Calu3 (cell line): Measurements from ENCODE around the gene HEBP2. TPM values are rescaled to one million over a fixed set of nuclear protein-coding genes. Genes with fewer than 3 reads are reported as not detected.

Experiments
- BruUV-seq: library from RNA; stranded (reverse); fragments of 400-500 nt; replicated peaks from 2 replicates; lab custom pipeline; 2021; lab: Mats Ljungman, UMichigan
- CTCF ChIA-PET: fragments of 300-600 bp; sonication (Branson Sonifier 250); formaldehyde crosslinking; loops from one replicate; lab custom pipeline; 2022; ENCODE audit warnings: antibody characterized with exemption; lab: Charles Lee
- DNase-seq: peaks from one replicate; pipeline ENCODE4 v3.0.0; 2022
- H3K27ac Mint-ChIP-seq: one replicate; pipeline ENCODE4 v1.8.0; 2022; ENCODE audit warnings: mixed read lengths; ENCODE audit not compliant: unreplicated experiment
- H3K27me3 Mint-ChIP-seq: one replicate; pipeline ENCODE4 v1.8.0; 2022; ENCODE audit warnings: mixed read lengths; ENCODE audit not compliant: unreplicated experiment
- H3K36me3 Mint-ChIP-seq: one replicate; pipeline ENCODE4 v1.8.0; 2022; ENCODE audit warnings: mild to moderate bottlenecking, moderate library complexity, mixed read lengths; ENCODE audit not compliant: insufficient read depth, unreplicated experiment
- H3K4me1 Mint-ChIP-seq: one replicate; pipeline ENCODE4 v1.8.0; 2022; ENCODE audit warnings: mild to moderate bottlenecking, low read depth, mixed read lengths; ENCODE audit not compliant: unreplicated experiment
- H3K4me3 Mint-ChIP-seq: one replicate; pipeline ENCODE4 v1.8.0; 2022; ENCODE audit warnings: mild to moderate bottlenecking, low read depth, moderate library complexity, mixed read lengths; ENCODE audit not compliant: unreplicated experiment
- H3K9me3 Mint-ChIP-seq: one replicate; pipeline ENCODE4 v1.8.0; 2022; ENCODE audit warnings: low read depth, mixed read lengths; ENCODE audit not compliant: unreplicated experiment
- CTCF ChIP-seq: fragments of 200-600 bp; IDR thresholded peaks from one replicate; pipeline ENCODE4 v1.8.0; 2022; ENCODE audit warnings: antibody characterized with exemption; ENCODE audit not compliant: unreplicated experiment
- intact Hi-C: fragments of 100-400 bp; cut with micrococcal nuclease; formaldehyde crosslinking; loops from one replicate; pipeline ENCODE4 v1.10.0; 2022; ENCODE audit not compliant: unreplicated experiment
- total RNA-seq: library from RNA; stranded (reverse); gene quantifications from 2 replicates; pipeline ENCODE4 v1.2.3, GENCODE V29; 2022

HEBP2 gene
- total RNA-seq, 1 experiment from 2014 or later: 33.4 TPM

GRCh38 chr6:138400326-138400725, 3.7 kb upstream of the HEBP2 start:
- H3K27ac Mint-ChIP-seq: no peak overlapping the region
- CTCF ChIA-PET: no interaction called here
- no peak for TF ChIP-seq CTCF
- peaks cover 22% of the 10 kb centered on the region for H3K36me3 Mint-ChIP-seq
- H3K9me3 Mint-ChIP-seq: no peaks in the 10 kb centered on the region
- no TSS peak for BruUV-seq
- intact Hi-C loops: loop anchor here (5.0 to 10.0 kb wide), 3 partner anchors 46 to 398 kb away; no protein-coding TSS in a partner anchor
- no peak for DNase-seq
- H3K4me1 Mint-ChIP-seq: no peaks in the 10 kb centered on the region
- no peaks in the 10 kb centered on the region for H3K27me3 Mint-ChIP-seq
- no peak overlapping the region for H3K4me3 Mint-ChIP-seq

GRCh38 chr6:138401960-138402837, 1.8 kb upstream of the HEBP2 start:
- H3K27me3 Mint-ChIP-seq: no peaks in the 10 kb centered on the region
- peaks cover 28% of the 10 kb centered on the region for H3K36me3 Mint-ChIP-seq
- CTCF ChIA-PET: interaction anchor here (0.6 kb wide), 1 partner anchor 395 kb away, joined by 3 read pairs; no protein-coding TSS in a partner anchor
- no peak for DNase-seq
- no peaks in the 10 kb centered on the region for H3K9me3 Mint-ChIP-seq
- BruUV-seq: no TSS peak
- intact Hi-C loops: loop anchor here (5.0 to 10.0 kb wide), 3 partner anchors 47 to 400 kb away; no protein-coding TSS in a partner anchor
- no peaks in the 10 kb centered on the region for H3K4me1 Mint-ChIP-seq
- no peak for TF ChIP-seq CTCF
- H3K27ac Mint-ChIP-seq: no peak overlapping the region
- no peak overlapping the region for H3K4me3 Mint-ChIP-seq

- Mint-ChIP-seq H3K27me3 (no peaks in the 10 kb centered on the region), H3K36me3 (peaks cover 28% of the 10 kb centered on the region), H3K4me1 (no peaks in the 10 kb centered on the region), H3K4me3 (peak overlapping the region; percentile 76), H3K27ac (no peak overlapping the region), H3K9me3 (no peaks in the 10 kb centered on the region)
- CTCF ChIA-PET: interaction anchor here (0.6 kb wide), 2 partner anchors 240 to 395 kb away, joined by 3 to 4 read pairs; no protein-coding TSS in a partner anchor
- intact Hi-C loops: loop anchor here (5.0 to 10.0 kb wide), 3 partner anchors 48 to 401 kb away; no protein-coding TSS in a partner anchor
- no TSS peak for BruUV-seq
- TF ChIP-seq CTCF: no peak
- DNase-seq: no peak
Observed at GRCh38 chr6:138402838-138403187, 1.2 kb upstream of the HEBP2 start.

GRCh38 chr6:138403324-138403800, 661 bp upstream of the HEBP2 start:
- DNase-seq: peak; percentile 39
- H3K27ac Mint-ChIP-seq: no peak overlapping the region
- TSS peak; percentile 95 for BruUV-seq
- intact Hi-C loops: loop anchor here (5.0 to 10.0 kb wide), 3 partner anchors 49 to 401 kb away; no protein-coding TSS in a partner anchor
- H3K36me3 Mint-ChIP-seq: peaks cover 28% of the 10 kb centered on the region
- no peaks in the 10 kb centered on the region for H3K4me1 Mint-ChIP-seq
- H3K9me3 Mint-ChIP-seq: no peaks in the 10 kb centered on the region
- no peak for TF ChIP-seq CTCF
- no peaks in the 10 kb centered on the region for H3K27me3 Mint-ChIP-seq
- peak overlapping the region; percentile 76 for H3K4me3 Mint-ChIP-seq
- CTCF ChIA-PET: interaction anchor here (0.6 to 1.3 kb wide), 3 partner anchors 31 to 270 kb away, joined by 4 to 5 read pairs (median 4); no protein-coding TSS in a partner anchor
